ENCODE results near the gene KLHDC7A.
"Not testable (repeated sequence)": the region's sequence is repeated elsewhere in the genome, so short reads cannot be mapped to it uniquely, and the experiment has no call there.

Gene KLHDC7A

DNA sequence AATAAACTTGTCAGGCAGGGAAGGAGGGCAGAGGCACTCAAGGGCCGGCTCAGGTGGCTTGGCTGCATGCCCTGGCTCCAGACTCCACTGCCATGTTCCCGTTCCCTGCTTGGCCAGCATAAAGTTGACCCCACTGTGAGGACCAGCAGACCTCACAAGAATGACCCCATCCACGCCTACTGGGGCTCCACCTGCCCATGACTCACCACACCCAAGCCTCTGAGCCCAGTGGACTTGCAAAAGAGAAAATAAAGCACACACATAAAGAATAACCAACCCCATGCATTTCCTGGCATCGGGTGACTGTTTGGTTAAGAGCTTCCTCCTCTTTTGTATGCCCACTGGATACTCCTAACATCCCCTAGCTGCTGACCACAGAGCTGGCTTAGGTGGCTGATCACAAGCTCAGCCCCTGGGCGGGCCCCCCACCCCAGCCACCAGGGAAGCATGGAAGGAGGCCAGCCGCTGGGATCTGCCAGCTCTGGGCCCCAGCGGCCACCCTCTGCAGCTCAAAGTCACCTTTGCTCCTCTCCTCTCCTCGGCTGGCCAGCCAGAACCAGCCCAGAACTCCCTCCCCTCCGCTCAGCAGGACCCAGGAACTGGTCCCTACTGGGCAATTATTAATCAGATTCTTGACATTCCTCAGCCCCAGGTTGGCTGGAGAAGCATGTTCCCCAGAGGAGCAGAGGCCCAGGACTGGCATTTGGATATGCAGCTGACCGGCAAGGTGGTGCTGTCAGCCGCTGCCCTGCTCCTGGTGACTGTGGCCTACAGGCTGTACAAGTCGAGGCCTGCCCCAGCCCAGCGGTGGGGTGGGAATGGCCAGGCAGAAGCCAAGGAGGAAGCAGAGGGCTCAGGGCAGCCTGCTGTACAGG is at the start of gene KLHDC7A:
Gene KLHDC7A, plus strand, starts transcription at position 616 of the 875 bp plus-strand sequence. Its CDS starts 52 bp downstream, at position 668.
- no peak for DNase-seq

- DNase-seq, result no peak
Measured at GRCh38 chr1:18434041-18434440, 46.7 kb upstream of the KLHDC7A start.

- no peak for DNase-seq
Measured at GRCh38 chr1:18440385-18441226, 40.1 kb upstream of the KLHDC7A start.

DNA sequence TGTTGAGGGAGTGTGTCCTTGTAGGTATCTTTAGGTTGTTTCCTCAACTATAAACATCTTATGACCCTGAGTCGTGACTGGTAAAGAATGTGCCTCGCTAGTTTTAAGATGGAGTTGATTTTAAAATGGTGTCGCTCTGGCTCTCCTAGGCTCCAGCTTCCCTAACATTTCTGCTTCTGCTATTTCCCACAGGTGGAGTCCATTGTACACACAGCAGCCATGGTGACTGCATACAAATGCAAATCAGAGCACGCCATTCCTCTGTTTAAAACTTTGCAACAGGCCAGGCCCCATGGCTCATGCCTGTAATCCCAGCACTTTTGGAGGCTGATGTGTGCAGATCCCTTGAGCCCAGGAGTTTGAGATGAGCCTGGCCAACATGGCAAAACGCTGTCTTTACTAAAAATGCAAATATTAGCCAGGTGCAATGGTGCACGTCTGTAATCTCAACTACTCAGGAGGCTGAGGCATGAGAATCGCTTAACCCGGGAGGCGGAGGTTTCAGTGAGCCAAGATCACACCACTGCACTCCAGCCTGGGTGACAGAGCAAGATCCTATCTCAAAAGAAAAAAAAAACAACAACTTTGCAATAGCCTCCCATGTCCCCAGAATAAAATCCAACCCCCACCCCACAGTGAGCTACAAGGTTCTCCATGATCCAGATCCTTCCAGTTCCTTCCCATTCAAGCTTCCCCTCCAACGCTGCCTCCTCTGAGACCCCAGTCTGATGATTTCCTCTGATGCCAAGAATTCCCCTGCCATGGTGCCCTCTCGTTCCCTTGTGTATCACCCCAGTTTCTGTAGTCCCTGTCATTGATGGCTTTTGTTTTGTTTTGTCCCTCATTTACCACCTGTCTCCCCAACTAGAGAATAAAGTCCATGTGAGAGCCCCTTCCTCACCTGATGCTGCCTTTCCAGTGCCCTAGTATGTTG is 36.9 kb upstream of the KLHDC7A start:
- DNase-seq, result no peak

DNA sequence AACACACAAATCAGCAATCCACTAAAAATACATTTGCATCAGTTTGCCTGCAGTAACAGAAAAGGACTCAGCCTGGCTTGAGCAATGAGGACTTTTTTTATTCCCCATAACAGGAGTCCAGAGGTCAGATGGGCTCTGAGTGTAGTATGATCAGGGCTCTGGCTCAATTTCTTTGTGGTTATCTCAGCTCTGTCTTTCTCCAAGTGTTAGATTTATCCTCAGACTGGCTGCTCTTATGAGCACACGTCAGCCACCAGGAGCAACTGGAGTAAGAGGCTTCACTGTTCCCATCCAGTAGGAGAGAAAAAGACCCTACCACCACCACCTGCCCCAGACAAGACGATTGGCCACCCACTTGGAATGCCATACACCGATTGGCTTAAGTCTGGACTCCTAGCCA is 36.2 kb upstream of the KLHDC7A start:
- DNase-seq, result no peak

DNA sequence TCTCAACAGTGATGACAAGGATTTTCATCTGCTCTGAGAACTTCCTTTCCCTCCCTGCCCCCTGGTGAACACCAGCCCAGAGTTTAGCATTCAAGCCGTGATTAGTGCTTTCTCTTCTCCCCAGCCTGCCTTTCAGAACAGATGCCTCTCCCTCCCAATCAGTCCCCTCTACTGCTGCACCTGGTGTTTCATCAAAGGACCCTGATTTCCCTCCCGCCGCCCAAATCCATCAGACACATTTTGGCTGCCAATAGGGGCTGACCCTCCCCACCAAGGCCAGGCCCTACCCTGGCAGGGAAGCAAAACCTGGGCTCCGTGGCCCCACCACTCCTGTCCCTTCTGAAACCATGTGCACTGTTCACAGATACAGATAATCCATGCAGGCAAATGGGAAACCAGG is 34.0 kb upstream of the KLHDC7A start:
- no peak for DNase-seq

GRCh38 chr1:18447509-18448220 is 33.1 kb upstream of the KLHDC7A start:
- no peak for DNase-seq

DNA sequence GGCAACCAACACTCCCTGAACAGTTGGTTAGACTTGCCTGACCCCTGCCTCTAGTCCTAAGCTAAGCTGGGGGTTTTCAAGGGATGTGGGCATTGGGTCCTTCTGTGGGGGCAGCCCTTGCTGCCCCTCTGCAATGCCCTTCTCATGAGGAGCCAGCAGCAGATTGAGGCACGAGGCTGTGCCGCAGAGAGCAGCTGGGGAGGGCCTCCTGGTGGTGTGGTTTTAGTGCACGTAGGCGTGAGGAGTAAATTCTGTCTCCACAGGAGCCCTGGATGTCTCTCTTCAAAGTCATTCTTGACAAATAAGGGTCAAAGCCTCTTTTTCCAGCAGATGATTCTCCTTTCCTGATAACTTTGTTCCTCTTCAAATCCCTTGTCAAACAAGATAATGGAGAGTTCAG is 31.8 kb upstream of the KLHDC7A start:
- no peak for DNase-seq

DNA sequence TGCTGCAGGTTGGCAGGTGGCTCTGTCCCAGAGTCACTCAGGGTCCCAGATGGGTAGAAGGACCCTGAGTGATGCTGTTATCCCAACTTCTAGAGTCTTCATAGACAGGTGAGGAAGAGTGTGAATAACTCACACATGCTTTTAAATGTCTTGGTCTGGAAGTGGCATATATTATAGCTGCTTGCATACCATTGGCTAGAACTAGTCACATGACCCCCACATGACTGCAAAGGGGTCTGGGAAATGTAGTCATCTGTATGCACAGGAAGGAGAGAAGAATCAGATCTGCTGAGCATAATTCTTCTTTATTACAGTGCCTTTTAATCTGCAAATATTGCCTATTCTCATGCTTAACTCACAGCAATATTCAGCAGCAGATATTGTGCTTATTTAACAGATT is 28.2 kb upstream of the KLHDC7A start:
- DNase-seq, result no peak

DNA sequence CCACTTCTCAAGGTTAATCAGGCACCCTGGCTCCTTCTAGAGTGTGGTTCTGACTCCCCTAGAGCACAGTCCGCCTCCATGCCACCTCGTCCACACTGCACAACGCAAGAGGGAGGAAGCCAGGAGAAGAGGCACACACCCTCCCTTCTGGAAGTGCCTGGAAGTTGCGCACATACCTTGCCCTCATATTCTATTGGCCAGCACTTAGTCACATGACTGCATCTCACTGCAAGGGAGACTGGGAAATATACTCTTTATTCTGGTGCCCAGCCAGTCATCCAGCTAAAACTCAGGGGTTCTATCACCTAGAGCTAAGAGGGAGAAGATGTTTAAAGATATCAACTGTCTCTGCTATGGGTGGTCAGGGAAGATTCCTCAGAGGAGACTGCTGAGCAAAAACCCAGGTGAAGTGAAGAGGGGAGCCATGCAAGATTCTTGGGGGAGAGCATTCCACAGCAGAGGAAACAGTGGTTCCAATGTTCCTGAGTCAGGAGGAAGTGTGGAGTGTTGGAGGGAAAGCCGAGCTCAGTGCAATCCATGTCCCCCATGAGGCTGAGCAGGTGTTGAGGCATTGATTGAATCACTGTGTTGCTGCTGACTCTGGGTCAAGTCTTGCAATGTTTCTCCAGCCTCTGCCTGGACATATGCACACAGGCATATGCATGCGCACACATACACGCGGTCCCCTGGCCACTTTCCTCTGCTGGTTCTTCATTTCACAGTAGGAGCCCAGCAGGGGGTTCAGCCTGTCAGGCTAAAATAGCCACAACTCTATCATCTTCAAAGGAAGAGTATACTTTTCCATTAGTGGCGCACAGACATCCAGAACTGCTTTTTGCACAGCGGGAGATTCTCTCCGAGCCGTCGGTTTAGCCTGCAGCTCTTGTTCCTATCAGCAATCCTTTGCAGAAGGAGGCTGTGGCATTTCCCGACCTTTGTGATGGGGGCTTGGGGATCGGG is 22.3 kb upstream of the KLHDC7A start:
- DNase-seq, result no peak

DNA sequence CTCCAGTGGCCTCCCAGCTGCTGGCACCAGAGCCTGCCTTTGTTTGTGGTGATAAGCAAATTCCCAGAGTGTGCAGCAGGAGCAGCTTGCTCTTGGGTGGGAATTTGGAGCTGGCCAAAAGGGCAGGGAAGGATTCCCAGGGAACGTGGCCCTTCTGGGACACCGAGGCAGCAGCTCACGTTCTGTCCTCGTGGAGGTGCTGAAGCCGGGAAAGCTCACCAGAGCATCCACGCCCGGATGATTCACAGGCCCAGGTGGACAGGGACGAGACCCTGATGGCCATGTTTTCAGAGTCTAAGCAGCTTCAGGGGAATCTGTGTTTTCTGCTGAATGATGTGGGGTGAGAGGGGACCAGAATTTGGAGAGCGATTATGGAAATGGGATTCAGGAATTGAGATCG is 19.1 kb upstream of the KLHDC7A start:
- no peak for DNase-seq

- DNase-seq, result not testable (repeated sequence)
Measured at GRCh38 chr1:18462517-18462916, 18.2 kb upstream of the KLHDC7A start.

DNA sequence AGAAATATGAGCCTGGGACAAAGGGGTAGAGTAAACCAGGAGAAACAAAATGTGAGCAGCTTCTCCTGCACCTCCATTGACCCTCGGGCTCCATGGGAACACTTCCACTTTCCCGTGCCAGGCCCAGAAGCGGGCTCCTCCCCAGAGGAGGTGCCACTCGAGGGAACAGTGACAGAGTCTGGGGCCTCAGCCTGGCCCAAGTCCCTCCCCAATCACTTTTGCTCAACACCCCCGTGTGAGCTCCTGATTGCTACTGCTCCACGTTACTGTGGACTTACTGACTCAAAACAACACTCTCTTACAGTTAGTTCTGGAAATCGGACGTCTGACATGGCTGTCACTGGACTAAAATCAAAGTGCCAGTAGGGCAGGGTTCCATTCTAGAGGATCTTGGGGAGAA is 17.7 kb upstream of the KLHDC7A start:
- no peak for DNase-seq

DNA sequence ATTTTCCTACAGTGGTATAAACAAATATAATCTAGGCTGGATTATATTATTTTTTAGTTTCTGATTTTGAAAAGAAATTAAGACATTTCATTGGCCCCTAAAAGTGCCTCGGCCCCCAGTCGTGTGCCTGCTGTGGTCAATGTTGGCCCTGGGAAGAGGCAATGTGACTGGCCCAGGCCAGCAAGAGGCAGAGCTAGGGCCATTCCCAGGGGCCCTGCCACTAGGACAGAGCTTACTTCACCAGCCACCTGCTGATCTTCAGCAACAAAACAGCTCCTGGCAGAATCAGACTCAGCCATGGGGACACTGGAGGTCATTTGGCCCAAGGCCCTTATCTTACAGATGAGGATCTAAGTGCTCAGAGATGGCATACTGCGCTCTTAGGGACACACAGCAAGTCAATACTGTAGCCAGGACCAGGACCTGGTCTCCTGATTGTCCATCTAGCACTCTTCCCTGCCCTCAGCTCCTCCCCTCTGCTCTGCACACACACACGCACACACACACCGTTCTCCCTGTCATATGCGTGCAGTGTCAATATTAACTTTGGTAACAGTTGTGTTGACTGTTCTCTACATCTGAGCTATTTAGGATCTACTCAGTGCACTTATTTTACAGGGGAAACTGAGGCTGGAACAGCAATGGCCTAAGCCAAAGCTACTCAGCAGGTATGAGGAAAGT is 16.6 kb upstream of the KLHDC7A start:
- no peak for DNase-seq

GRCh38 chr1:18464665-18465050 is 16.1 kb upstream of the KLHDC7A start:
- no peak for DNase-seq

DNA sequence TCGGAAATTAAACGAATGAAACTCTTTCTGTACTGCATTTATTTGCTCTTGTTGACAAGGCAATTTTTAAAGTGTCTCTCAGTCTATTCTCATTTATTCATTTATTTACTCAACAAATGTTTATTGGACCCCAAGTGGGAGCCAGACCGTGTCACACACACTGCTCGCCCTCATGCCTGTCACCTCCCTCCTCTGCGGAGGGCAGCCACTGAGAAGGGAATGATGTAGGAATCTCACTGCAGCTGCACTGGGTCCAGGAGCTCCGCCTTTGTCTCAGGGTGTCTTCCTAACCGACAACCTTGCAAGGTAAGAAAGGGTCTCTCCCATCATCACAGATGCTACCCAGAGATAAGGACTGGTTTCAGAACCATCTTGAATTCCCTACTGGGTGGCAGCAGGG is 14.1 kb upstream of the KLHDC7A start:
- DNase-seq, result no peak

GRCh38 chr1:18468570-18468969 is 12.2 kb upstream of the KLHDC7A start:
- no peak for DNase-seq

GRCh38 chr1:18469514-18469913 is 11.2 kb upstream of the KLHDC7A start:
- DNase-seq, result no peak

DNA sequence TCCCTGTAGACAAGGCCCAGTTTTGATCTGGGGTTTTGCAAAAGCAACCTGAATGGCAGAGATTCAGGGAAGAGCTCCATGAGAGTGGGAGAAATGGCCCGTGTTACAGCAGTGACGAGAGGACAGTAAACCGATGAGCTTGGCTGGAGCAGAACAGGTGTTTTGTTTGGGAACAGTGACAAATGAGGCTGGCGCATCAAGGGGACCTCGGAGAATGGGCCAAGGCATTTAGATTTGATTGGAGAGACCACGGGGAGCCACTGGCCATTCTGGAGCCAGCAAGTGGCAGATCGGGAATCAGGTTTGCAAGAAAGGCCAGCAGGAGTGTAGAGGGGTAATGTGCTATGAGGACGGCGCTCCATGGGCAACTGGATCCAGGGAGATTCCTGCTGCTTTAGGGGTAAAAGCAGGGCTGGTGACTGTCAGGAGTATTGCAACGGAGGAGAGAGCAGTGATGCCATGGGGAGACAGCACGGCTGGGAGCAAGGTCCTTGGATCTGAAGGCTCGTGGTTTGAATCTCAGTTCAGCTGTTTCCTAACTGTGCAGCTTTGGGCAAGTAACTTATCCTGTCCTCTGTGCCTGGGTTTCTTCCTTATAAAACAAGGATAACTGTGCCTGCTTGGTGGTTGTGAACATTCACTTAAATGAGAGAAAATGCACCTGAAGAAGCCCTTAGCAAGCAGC is 9.9 kb upstream of the KLHDC7A start:
- DNase-seq, result no peak
